Stimulated activated CD8-positive, alpha-beta memory T cell treated with anti-CD3 and anti-CD28 coated beads, Interleukin-12 subunit alpha, Interleukin-12 subunit beta, amount 100 ng/mL, for 4 hours (primary cell): ENCODE measurements around the gene KANSL1L.

ENCODE experiments used
- DNase-seq: peaks from one replicate; pipeline ENCODE4 v3.0.0-alpha.2; 2020; ENCODE audit warnings: low read depth

KANSL1L gene

DNA sequence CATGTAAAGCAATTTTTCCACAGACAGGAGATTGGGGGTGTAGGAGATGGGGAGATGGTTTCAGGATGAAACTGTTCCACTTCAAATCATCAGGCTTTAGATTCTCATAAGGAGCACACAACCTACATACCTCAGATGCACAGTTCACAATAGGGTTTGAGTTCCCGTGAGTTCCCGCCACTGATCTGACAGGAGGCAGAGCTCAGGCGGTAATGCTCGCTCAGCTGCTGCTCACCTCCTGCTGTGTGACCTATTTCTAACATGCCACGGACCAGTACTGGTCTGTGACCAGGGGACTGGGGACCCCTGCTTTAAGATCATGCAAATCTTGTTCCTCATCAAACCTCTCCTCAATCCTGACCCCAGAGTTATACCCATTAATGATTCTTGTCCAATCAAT is 98.7 kb downstream of the KANSL1L start:
- DNase-seq = no peak

DNA sequence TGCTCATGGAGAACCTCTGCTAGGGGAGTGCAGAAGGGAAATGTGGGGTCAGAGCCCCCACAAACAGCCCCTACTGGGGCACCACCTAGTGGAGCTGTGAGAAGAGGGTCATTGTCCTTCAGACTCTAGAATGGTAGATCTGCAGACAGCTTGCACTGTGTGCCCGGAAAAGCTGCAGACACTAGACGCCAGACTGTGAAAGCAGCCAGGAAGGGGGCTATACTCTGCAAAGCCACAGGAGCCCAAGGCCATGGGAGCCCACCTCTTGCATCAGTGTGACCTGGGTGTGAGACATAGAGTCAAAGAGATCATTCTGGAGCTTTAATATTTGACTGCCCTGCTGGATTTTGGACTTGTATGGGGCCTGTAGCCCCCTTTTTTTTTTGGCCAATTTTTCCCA is 107.9 kb downstream of the KANSL1L start:
- no peak for DNase-seq

DNA sequence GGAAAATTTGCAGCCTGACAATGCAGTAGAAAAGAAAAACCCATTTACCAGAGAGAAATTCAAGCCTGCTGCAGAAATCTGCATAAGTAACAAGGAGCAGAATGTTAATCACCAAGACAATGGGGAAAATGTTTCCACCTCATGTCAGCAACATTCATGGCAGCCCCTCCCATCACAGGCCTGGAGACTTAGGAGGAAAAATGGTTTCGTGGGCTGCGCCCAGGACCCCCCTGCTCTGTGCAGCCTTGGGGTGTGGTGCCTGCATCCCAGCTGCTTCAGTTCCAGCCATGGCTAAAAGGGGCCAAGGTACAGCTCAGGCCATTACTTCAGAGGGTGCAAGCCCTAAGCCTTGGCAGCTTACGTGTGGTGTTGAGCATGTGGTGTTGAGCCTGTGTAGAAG is 115.4 kb downstream of the KANSL1L start:
- no peak for DNase-seq

DNA sequence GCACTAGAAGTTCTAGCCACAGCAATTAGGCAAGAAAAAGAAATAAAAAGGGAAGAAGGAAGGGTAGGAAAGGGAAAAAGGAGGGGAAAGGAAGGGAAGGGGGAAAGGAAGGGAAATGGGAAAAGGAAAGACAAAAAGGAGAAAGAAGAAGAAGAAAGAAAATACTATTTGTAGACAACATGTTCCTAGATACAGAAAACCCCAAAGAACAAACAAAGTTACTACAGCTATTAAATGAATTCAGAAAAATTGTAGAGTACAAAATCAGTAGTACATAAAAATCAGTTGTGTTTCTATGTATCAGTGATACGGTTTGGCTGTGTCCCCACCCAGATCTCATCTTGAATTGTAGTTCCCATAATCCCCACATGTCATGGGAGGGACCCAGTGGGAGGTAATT is 116.5 kb downstream of the KANSL1L start:
- no peak for DNase-seq

DNA sequence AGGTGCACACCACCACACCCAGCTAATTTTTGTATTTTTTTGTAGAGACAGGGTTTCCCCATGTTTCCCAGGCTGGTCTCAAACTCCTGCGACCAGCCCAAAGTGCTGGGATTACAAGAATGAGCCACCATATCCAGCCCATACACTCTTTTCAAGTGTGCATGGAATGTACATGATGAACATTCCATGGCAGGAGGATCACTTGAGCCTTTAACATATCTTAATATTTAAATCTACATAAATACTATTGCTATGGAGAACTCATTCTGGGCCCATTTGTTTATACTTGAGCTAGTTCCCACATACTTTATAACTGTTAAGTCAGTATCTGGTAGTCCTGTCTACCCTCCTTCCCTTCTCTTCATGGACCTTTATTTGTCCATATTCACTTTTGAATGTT is 120.3 kb downstream of the KANSL1L start:
- DNase-seq = no peak

DNA sequence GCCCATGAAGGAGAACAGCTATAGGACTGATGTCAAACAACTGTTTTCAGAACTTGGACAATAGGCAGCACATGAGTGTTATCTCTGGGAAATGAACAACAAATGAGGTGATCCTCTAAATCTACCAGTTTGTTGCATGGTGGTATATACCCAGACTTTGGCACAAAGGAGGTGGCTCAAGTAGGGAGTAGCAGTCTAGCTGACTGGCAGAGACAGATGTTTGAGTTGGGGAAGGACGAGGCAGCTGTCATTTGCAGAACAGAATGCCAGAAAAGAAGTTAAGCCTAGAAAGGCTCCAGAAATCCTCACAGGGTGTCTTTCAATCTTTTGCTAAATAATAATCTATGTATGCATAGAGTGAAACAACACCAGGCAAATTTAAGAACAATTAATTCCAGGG is 121.4 kb downstream of the KANSL1L start:
- DNase-seq = no peak

DNA sequence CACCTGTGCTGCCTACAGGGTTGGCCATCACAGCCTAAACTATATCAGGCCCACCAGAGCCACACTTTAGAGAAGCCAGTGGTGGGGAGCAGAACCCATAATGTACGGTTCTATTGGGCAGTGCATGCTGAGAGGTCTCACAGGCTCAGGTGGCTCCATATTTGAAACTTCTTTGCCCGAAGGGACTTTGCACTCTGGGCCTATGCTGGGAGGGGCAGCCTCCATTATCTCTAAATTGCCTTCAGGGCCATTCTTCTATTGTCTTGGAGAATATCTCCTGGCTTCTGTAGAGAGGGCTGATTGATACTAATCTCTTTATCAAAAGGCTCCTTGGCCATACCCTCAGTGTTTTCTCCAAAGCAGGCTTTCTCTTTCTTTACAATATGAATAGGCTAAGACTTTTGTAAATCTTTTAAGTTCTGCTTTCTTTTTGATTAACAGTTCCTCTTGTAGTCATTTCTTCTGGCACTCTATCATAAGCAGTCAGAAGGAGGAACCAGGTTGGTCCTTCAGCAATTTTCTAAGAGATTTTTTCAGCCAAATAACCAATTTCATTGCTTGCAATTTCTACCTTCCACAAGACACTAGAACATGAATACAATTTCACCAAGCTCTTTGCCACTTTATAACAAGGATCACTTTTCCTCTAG is 124.2 kb downstream of the KANSL1L start:
- no peak for DNase-seq

DNA sequence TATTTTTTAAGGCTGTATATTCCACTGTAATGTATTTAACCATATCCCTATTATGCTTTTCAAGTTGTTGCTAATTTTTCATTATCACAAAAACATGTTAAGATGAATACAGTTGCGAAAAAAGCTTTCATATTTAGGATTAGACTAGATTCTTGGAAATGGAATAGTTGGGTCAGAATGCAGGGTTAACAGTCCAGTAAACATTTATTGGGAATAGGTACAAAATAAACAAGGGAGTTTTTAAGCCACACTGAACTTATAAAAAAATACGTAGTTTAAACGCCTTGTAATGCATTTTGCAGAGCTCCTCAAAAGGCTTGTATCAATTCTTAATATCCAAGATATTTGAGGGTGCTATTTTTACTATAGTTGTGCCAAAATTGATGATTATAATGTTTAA is 133.1 kb downstream of the KANSL1L start:
- DNase-seq = no peak

DNA sequence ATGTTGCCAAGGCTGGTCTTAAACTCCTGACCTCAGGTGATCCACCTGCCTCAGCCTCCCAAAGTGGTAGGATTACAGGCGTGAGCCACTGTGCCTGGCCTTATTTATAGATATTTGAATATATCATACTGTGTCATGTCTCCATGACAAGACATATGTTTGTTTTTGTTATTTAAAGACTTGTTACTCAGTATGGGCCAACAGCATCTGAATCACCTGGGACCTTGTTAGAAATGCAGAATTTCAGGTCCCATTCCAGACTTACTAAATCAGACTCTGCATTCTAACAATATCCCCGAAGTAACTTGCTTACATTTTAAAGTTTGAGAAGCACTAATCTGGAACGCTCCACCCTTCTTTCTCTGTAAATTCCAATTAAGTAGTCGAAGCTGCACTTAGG is 135.5 kb downstream of the KANSL1L start:
- DNase-seq = no peak

DNA sequence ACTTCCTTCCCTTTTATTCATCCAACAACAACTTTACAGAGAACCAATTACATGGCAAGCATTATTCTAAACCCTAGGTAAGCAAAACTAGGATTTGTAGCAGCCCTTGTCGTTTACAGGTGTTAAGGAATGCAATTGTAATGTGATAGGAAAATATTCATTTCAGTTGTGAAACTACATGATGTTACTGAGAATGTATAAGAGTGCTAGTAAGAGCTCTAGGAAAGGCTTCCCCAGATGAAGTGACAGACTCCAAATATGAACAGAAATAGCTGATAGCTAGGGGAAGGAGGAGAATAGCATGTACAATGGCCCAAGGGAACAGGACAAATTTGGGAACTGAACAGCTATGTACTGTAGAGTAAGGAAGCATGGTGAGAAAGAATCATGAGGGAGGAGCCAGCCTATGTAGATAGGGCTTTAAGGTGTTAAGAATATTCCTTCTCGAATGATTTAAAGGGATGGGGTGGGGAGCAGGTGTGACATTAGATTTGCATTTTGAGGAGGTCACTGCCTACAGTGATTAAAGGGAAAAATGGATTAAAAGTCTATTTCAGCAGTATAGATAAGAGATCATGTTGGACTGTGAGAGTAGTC is 137.0 kb downstream of the KANSL1L start:
- DNase-seq = no peak

DNA sequence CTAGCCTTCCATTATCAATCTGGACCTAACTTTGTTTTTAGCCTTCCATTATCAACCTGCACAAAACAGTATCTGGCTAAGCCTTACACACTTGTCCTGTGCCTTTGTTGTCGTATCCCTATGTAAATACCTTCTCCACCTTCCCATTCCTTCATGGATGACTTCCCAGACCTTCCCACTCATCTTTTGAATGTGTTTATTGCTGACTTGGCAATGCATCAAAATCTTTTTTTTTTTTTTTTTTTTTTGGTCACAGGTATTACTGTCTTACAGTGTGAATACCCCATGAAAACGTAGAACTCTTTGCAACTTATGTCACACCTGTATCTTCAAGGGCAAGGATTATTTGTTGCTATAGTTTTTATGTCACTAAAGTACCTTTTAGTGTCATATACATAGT is 143.0 kb downstream of the KANSL1L start:
- no peak for DNase-seq

DNA sequence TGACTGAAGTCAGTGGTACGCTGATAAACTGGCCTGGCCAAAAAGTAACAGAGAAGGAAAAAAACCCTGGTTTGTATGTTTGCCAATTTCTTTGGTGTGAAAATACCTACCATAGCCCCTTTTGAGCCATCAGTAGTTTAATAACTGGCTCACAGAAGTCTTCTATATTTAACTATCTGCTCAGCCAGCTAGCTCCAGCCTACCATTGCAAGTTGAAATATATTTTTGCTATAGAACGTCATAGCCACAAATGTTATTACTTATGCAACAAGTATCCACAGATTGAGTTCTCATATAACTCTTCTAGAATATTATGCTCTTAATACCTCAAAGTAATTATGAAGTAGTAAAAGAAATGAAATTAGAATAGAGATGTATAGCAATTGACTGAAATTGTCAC is 143.6 kb downstream of the KANSL1L start:
- DNase-seq = no peak

DNA sequence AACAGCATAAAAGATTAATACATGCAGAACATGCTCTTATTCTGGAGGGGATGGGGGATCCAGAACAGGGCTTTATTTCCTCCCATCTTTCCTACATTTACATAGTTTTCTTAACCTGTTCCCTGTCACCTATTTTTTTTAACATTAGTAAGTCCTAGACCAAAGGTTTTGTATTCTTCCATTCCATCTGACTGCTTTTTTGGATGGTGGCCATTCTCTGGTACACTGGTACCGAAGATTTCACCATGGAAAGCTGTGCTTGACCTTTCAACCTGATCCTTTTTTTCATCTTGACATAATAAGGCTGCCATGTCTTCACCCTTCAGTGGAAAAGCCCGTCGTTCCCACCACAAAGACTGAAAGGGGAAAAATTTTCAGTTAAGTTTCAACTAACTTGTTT is 148.4 kb downstream of the KANSL1L start:
- no peak for DNase-seq

DNA sequence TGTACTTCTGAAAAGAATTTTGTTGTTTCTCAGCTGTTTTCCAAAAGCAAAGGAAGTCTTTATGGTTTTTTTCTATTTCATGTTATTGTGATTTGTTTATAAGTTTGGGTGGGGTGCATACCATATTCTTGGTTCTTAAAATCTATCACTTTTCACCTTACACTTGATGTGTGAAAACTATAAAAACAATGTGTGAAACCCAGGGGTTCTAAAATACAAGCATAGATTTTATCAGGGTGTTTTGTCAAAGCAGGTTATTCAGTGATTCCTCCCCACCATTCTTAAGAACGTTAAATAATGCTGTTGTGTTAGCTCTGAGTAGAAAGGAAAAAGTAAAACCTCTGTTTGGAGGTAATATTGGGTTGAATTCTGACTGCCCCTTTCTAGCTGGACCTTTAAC is 151.1 kb downstream of the KANSL1L start:
- DNase-seq = no peak

DNA sequence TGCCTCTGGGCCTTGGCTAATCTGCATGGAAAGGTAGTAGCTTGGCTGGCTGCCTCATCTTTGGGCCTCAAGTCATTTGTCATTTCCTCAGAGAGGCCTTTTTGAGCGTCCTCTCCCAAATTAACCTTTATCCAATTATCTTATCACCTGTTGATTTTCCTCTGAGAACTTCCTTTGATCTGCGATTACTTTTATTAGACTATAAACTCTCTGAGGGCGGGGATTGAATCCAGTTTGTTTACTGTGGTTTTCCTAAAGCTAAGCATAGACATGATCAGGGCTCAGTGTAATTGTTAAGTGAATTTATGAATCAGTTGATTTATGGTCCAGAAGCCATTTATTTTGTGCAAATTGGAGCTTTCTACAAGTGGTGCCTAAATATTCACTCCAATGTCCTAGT is 161.3 kb downstream of the KANSL1L start:
- no peak for DNase-seq

DNA sequence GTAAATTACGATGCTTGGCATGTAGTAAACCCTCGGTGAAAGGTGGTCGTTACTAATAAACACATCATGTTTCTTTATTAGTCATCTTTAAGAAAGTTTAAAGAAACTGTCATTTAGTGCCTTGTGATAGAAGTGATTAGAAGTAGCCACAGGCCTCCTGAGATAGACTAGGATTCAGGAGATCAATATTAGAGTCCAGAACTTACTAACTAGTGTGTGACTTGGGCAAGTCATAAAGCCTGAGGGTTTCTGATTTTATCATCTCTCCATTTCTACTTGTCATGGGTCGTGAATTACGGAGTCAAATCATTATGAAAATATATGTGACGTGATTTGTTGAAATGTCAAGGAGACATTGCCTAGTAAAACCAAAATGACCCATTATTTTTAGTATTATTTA is 162.1 kb downstream of the KANSL1L start:
- DNase-seq = no peak

DNA sequence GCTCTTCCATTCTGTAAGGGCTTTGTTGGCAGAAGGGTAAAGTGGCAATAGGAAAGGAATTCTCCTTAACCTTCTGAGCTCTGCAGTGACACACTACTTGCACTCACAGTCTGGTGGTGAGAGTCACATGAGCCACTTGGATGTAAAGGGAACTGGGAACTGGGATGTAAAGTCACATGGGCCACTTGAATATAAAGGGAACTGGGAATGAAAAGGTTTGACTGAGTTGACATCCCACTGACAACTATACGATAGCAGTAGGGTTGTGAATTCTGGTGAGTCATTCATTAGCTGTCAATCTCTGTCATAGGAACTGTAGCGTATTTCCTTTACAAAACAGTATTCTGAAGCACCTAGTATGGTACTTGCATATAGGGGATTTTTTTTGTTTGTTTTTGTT is 163.3 kb downstream of the KANSL1L start:
- no peak for DNase-seq

DNA sequence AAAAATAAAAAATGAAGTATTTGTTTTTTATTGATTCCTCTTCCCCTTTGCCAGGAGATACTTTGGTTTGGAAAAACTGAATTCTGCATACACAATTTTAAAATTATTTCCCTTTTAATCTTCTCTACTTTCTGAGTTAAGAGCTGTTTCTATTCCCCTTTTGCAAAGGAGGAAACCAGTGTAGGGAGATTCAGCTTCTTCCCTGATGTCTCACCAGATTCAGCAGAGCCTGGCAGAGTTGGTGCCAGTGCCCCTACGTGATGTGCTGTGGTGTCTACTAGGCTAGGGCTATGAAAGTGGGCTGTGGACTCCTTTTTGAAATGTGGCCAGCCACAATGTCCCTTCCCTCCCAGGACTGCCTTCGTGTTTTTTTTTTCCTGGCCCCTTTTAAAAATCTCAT is 166.3 kb downstream of the KANSL1L start:
- no peak for DNase-seq

DNA sequence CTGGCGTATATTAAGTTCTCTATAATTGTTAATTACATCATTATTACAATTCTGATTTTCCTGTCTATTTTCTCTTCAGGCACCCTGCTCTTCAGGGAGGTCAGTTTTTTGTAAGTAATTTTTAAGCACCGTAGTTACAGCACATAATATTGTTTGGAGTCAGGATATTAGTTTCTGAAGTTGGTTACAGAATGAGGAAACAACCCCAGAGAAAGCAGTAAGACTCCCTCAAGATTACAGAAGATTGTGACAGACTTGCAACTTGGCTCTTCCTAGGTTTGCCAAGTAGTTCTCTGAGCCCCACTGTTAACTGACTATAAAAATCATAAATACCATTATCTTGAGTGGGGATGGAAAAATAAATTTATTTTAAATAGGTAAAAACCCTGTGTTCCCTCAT is 167.8 kb downstream of the KANSL1L start:
- no peak for DNase-seq

DNA sequence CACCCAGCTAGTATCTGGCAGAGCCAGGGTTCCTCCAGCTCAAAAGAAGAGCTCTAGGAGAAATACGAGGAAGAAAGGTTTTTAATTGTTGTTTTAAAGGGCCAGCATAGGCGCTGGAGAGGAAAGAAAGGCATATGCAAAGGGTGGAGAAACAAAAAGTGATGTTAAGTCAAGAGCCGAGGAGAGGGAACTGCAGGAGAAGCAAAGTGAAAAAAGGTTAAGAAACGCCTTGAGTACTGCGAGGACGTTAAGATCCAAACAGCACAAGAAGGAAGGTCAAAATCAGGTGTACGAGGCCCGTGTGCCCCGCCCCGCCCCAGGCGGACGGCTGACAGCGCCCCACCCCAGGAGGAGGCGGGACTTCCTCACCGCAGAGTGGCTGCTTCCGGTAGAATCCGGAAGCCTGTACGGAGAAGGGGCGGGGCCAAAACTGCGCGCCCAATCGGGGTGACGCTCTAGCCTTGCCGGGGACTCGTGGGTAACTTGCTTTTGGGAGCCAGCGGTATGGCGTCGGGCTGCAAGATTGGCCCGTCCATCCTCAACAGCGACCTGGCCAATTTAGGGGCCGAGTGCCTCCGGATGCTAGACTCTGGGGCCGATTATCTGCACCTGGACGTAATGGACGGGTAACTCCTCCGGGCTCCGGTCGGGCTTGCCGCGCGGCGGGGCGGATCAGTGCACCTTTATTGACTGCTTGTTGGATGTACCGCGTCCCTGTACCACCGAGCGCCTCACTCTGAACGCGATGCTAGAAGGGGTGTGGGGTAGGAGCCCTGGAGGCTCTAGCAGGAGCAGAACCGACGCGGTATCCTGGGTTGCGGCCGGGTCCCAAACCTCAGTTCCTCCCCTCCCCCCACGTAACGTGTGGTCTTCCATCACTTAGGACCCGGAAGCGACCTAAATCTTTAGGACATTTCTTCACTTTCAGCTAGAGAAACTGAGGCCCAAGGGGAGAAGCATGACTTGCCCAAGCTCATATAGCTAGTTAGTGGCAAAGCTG is 168.8 kb downstream of the KANSL1L start, which contains the start of gene RPE:
Gene RPE (plus strand): TSS at position 481 of the 1,000 bp plus-strand sequence. CDS start 24 bp downstream, at position 505.
- DNase-seq = peak; percentile 96

DNA sequence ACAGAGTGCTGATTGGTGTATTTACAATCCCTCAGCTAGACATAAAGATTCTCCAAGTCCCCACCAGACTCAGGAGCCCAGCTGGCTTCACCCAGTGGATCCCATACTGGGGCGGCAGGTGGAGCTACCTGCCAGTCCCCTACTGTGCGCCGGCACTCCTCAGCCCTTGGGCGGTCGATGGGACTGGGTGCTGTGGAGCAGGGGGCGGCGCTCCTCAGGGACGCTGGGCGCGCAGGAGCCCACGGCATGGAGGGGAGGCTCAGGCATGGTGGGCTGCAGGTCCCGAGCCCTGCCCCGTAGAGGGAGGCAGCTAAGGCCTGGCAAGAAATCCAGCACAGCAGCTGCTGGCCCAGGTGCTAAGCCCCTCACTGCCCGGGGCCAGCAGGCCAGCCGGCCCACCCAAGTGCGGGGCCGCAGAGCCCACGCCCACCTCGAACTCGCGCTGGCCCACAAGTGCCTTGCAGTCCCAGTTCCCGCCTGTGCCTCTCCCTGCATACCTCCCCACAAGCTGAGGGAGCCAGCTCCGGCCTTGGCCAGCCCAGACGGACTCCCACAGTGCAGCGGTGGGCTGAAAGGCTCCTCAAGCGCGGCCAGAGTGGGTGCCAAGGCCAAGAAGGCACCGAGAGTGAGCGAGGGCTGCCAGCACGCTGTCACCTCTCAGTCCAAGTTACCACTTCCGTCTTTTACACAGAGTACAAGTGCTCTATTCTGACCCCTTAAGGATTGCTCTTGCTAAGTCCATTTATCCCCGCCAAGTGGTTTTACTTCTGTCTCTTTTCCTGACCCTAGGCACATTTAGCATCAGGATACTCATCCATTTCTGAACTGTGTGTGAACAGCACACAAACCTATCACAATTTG is 170.5 kb downstream of the KANSL1L start:
- DNase-seq = no peak

DNA sequence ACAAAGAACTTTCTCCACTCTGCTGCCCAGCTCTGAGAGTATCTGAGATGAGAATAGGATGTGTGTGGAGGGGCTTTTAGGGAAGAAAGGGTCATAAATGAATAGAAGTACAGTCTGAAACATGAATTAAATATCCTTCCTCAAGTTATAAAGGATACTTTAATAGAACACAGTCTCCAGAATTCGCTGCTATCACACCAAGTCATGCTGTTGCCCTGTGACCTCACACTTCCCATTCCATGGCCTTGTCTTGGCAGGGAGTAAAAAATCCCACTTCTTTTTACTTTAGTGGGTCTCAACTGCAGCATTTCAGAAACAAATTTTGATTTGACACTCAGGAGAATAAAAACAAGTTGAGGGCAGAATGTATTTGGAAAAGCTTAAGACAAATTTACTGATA is 172.6 kb downstream of the KANSL1L start:
- no peak for DNase-seq
